HG03342 (cell line): ENCODE measurements around the gene TSHZ2.

Experiments used
- ATAC-seq: cut with Tn5 transposase; IDR thresholded peaks from one replicate; pipeline ENCODE4 v1.9.1; 2021; ENCODE audit warnings: mild to moderate bottlenecking, moderate library complexity; ENCODE audit not compliant: unreplicated experiment

The TSHZ2 gene

GRCh38 chr20:53264604-53265003, 292.4 kb downstream of the TSHZ2 start:
- ATAC-seq: no peak

DNA sequence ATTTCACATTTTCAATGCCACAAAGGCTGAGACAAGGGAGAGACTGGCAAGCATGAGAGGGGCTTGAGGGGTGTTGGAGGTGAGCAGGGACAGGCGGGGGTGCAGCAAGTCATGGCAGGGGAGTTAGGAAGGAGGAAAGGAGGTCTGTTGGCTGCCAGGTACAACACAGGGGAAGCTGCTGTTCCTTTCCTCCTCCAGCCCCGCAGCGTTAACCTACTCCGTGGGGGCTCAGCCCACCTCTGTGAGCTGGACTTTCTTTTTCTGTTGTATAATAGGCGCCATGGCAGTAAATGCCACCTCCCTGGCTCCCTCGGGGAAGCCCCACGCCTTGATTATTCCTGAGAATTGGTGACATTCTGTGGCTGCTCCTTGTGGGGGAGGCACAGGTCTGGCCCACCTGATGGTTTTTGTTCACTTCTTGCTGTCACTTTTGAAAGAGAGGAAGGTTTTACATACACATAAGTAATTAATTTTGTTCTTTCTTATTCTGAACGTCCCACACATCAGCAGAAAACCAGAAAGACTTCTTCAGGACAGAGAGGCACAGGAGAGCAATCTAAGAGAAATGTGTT, 293.2 kb downstream of the TSHZ2 start:
- ATAC-seq: no peak

DNA sequence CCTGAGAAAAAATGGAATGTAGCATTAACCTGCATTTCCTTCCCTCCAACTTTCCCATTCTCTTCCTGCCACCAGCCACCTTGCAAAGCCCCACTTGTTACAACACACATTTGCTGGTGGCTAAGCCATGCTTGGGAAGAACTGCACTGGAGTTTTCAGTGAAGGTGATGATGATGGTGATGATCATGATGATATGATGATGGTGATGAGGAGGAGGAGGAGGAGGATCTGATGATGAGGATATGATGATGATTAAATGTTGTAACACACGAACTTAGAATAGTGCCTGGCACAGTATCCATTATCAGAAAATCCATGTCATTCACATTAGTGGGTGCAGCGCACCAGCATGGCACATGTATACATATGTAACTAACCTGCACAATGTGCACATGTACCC, 297.2 kb downstream of the TSHZ2 start:
- no peak for ATAC-seq

GRCh38 chr20:53270792-53271375, 298.7 kb downstream of the TSHZ2 start:
- no peak for ATAC-seq

DNA sequence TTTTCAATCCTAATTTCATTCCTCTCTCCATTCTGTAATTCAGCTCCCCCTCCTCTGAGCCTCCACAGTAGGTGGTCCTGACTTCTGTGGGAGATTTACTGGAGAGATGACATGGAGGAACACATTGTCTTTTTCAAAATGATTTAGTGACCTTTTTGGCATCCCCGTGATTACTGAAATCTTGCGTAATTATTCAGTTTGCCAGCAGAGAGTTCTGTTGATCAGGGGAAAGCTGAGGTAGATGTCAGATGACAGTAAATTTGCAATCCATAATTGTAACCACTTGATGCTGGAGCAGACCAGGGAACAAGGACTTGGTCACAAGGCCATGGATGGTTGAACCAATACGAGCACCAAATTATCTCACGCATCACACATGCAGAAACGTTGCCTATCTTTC, 302.2 kb downstream of the TSHZ2 start:
- no peak for ATAC-seq

DNA sequence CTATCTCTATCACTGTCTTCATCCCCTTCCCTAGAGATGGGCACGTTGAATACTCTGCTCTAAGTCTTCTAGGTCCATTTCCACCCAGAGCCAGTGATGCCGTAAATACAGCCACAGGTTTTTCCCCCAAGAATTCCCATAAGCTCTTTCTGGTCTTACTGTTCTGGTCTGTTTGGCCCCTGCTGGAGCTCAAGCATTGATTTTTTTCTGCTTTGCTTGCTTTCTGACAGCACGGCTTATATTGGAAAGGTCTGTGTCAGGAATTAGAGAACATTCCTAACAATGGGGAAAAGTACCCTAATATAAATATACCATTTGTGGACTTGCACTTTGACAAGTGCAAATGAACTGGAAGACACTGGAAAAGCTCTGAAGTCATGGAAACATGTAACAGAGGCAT, 302.6 kb downstream of the TSHZ2 start:
- no peak for ATAC-seq

DNA sequence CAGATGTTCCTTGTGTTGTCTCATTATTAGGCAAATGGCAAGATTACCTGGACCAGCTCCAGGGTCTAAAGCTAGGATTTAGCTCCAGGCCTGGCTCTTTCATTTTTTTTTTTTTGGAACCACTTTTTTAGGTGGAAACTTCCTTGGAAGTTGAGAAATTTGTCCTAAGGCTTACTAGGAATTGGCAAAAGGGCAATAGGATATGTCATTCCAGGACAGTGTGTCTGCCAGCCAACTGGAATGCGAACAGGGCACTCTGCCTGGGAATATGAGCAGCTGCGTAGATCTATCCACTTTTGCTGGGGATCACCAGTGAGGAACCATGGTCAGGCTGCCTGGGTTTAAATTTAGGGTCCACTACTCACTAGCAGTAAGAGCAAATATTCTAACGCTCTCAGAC, 304.0 kb downstream of the TSHZ2 start:
- no peak for ATAC-seq

GRCh38 chr20:53278555-53278954, 306.4 kb downstream of the TSHZ2 start:
- no peak for ATAC-seq

GRCh38 chr20:53279735-53280134, 307.6 kb downstream of the TSHZ2 start:
- ATAC-seq: no peak

DNA sequence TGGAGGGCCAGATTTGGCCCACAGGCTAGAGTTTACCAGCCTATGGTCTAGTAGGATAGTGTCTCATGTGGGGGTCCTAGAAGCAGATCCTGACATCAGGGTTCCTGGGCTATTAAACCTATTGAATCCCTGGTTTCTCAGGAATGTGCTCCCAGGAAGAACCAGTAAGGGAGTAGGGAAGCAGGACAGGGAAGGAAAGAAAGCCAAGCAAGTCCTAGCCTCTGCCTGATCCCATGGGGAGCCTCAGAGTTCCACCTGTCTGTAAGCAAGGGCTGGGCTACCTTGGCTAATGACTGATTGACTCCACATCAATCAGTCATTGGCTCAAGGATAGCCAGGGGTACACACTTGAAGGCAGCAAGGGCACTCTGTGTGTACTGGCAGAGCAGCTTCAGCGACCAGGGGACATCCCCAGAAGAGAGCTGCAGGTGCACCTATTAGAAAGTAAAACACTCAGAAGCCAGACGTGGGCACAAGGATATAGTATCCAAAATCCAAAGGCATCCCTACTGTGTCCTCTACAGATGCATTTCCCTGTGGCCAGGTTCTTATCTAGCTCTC, 309.5 kb downstream of the TSHZ2 start:
- no peak for ATAC-seq

DNA sequence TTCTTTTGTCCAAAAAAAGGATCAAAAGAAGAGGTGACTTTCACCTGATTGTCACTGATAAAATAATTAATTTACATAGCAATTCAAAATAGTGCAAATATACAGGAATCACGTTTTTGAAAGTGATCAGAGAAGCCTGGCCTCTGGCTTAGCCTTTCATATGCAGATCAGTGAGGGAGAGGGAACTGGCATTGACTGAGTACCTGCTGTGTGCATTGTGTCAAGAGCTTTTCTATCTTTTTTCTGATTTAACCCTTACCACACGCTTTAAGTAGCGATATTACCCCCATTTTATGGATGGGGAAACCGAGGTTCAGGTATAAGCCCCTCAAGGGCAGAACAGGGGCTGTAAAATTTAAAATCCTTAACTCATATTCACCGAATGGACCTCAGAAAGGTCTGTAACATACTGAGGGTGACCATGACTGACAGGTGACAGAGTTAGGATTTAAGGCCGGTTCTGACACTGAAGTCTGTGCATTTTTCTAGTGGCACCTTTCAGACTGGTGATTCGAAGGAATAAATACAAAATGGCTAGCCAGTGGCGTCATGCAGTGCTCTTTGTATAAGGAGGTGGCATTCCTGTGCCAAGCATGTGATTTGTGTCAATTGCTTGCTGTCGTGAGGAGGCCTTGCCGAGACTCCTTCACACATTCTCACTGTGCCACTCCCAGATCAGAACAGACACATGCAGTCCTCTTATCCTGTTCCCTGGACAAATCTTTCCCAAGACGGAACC, 310.2 kb downstream of the TSHZ2 start:
- ATAC-seq: no peak

GRCh38 chr20:53283011-53283410, 310.9 kb downstream of the TSHZ2 start:
- no peak for ATAC-seq

DNA sequence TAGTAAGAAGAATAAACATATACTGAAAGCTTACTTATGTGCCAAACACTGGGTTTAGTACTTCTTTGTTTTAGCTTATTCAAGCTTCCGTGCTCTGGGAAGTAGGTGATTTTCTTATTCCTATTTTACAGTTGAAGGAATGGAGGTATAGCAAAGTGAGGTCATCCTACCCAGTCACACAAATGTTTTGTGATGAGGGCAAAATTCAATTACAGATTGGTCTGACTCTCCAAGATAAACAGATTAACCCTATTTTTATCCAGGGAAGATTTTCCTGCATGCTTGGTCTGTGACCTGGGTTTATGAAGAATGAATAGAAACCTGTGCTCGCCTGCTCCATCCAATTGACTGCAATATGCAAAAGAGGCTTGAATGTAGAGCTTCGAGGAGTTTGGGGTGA, 311.4 kb downstream of the TSHZ2 start:
- no peak for ATAC-seq

DNA sequence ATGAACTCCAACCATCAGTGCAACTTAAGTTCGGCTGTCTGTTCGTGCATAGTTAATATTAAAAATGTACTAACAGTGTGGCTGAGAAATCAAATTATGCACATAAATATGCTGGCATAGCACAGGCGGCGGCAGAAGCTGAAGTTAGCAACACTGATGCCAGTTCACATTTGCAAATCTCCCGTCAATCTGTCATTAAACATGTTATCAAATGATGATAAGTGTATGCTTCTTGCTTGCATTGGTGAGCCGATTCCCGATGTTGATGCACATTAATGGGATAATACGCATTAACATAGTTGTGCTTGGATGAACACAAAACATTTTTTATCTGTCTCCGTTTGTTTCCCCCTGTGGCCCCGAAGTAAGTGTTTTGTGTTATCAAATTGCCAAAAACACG, 312.1 kb downstream of the TSHZ2 start:
- no peak for ATAC-seq

GRCh38 chr20:53284696-53285095, 312.5 kb downstream of the TSHZ2 start:
- ATAC-seq: no peak

DNA sequence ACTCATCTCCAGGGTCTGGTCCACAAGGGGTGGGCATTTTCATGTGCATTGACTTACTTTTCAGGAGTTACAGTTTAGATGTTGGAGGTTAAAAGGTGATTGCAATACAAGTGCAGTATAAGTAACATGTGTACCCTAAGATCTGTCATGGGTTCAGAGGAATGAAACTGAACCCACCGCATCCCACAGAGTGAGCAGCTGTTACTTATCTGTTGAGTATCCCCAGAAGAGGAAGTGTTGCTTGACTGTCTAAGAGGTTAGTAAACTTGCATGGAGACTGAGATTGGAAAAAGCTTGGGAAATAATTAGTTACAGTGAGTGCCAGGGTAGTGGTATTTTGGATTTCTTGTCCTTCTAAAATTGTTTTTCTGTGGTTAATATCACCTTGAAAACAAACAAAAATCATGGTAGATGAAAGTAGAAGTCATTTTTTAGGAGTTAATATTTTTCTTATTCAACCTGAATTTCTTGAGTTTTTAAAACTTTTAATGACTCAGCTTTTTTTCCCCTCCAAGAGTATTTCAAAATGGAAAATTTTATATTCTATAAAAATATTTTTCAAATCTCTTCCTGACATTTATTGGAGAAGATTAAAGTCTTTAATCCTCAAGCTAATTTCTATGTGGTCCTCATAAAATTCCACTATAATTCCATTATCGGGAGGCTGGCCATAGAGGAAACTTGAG, 315.3 kb downstream of the TSHZ2 start:
- no peak for ATAC-seq

DNA sequence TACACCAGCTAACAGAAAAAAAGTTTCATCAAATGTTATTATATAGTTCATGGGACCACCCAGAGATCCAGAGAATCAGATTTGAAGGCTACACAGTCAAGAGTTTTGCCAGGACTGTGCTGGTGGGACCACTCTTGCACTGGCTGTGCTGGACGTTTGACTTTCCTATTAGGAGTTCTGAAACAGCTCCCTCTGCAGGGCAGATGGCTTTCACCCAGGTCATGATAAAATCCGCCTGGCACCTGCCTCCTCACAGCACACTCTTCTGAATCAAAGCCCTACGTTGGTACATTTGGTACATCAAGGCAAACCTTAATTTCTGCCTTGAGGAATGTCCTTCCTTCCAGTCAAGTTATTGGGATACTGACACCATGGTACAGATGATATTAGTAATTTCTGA, 319.4 kb downstream of the TSHZ2 start:
- ATAC-seq: no peak

DNA sequence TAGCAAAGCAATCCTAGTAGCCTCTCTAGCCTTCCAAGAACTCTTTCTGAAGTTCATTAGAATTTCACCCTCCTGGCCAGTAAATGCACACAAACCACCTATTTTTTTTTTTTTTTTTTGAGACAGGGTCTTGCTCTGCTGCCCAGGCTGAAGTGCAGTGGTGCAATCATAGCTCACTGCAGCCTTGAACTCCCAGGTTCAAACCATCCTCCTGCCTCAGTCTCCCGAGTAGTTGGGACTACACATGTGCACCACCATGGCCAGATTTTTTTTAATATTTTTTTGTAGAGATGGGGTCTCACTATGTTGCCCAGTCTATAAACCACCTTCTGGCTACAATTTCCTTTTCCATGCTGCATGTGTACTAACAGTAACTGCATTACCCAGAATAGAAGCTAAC, 320.2 kb downstream of the TSHZ2 start:
- no peak for ATAC-seq

DNA sequence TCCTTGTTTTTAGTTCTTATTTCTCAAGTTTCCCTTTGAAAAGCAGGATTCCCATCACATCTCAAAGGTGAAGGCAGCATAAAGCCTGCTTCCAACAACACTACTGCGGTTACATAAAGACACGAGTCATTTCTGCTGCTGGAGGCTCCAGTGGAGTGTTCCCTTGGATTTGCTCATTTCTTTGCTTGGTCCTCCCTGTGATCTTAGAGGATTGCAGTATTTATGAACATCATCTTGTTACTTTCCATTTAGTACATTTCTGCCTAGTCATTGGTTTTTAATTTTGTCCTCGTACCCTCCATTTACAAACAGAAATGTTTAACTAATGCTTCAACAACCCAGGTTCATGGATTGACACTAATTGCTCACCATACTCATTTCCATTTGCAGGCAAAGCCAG, 322.6 kb downstream of the TSHZ2 start:
- ATAC-seq: no peak

- no peak for ATAC-seq
These were observed 323.9 kb downstream of the TSHZ2 start for GRCh38 chr20:53296025-53296424.

DNA sequence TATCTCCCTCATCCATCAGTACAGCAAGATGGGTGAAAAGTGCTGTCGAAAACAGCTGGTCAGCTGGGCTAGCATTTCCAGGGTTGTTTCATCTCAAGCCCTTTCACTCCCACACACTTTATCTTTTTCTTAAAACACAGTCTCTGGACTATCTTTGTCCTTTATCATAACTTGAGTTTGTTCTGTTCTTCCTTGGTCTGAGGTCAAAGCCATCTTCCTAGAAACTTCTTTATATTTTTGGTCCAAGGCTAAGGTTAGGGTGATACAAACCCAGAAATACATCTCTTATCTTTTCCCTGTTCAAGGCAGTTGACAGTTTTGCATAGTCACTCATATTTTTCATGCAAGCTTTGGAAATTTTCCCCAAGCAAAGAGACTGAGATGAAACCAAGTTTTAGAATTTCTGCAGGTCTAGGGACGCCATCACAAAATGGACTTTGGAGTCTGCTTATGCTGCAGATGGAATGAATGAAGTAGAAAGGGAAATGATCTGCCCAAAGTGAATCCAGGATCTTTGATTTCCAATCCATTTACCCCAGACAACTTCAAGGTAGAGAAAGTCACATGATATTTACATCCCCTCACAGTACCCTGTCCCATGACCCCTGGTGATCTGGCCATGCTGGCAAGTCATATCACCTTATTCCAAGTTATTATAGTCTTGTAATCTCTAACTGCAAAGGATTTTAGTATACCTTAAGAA, 324.4 kb downstream of the TSHZ2 start:
- no peak for ATAC-seq
